WI38 (cell line): Measurements from ENCODE around the gene MS4A2.
"Not testable (repeated sequence)": the region's sequence is repeated elsewhere in the genome, so short reads cannot be mapped to it uniquely, and the experiment has no call there.

Experiments
- H3K4me3 ChIP-seq: 2 replicates; pipeline ENCODE4 v1.5.1; 2011; ENCODE audit warnings: low read depth, mild to moderate bottlenecking, control low read depth, low read length
- TF ChIP-seq, protein P1 (sequence below): IDR thresholded peaks from 2 replicates; pipeline ENCODE4 v1.5.1; 2012; ENCODE audit warnings: low read depth, mild to moderate bottlenecking, control low read depth, low read length

Gene MS4A2

GRCh38 chr11:60085909-60086308, 2.6 kb upstream of the MS4A2 start:
- no peak overlapping the region for H3K4me3 ChIP-seq
- TF ChIP-seq, protein P1, sequence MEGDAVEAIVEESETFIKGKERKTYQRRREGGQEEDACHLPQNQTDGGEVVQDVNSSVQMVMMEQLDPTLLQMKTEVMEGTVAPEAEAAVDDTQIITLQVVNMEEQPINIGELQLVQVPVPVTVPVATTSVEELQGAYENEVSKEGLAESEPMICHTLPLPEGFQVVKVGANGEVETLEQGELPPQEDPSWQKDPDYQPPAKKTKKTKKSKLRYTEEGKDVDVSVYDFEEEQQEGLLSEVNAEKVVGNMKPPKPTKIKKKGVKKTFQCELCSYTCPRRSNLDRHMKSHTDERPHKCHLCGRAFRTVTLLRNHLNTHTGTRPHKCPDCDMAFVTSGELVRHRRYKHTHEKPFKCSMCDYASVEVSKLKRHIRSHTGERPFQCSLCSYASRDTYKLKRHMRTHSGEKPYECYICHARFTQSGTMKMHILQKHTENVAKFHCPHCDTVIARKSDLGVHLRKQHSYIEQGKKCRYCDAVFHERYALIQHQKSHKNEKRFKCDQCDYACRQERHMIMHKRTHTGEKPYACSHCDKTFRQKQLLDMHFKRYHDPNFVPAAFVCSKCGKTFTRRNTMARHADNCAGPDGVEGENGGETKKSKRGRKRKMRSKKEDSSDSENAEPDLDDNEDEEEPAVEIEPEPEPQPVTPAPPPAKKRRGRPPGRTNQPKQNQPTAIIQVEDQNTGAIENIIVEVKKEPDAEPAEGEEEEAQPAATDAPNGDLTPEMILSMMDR: no peak

DNA sequence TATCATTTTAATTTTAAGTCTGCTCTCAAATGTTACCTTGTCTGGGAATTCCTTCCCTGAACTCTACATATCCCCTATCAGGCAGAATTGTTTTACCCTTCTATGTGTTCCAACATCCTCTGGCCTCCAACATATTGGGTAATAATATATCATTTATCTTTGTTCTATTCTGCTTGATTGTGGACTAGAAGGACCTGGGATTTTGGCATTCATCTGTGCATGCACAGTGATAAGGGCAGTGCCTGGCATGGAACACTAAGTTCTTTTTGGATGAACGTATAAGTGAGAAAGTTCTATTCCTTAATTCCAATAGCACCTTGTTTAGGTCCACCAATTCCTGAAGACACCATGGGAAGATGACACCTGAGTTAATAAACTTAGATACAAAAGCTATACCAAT, 1.2 kb upstream of the MS4A2 start:
- TF ChIP-seq, protein P1: no peak

GRCh38 chr11:60095477-60096120, 7.1 kb downstream of the MS4A2 start:
- TF ChIP-seq, protein P1: no peak

More for the DNA sequence above, 1.2 kb upstream of the MS4A2 start:
- no peak overlapping the region for H3K4me3 ChIP-seq

GRCh38 chr11:60097189-60097588, 8.7 kb downstream of the MS4A2 start:
- H3K4me3 ChIP-seq: no peak overlapping the region
- TF ChIP-seq, protein P1: no peak

More at GRCh38 chr11:60095477-60096120, 7.1 kb downstream of the MS4A2 start:
- H3K4me3 ChIP-seq: no peak overlapping the region

DNA sequence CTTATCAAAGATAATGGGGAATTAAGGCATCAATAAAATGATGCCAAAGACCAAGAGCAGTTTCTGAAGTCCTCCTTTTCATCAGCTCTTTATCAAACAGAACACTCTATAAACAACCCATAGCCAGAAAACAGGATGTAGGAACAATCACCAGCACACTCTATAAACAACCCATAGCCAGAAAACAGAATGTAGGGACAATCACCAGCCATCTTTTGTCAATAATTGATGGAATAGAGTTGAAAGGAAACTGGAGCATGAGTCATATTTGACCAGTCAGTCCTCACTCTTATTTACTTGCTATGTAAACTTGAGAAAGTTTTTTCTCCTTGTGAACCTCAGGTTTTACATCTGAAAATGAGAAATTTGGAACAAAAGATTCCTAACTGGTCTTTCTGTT, 10.0 kb downstream of the MS4A2 start:
- TF ChIP-seq, protein P1: no peak
- no peak overlapping the region for H3K4me3 ChIP-seq

- H3K4me3 ChIP-seq: no peak overlapping the region
- TF ChIP-seq, protein P1: no peak
Measured at GRCh38 chr11:60100516-60100915, 12.1 kb downstream of the MS4A2 start.

DNA sequence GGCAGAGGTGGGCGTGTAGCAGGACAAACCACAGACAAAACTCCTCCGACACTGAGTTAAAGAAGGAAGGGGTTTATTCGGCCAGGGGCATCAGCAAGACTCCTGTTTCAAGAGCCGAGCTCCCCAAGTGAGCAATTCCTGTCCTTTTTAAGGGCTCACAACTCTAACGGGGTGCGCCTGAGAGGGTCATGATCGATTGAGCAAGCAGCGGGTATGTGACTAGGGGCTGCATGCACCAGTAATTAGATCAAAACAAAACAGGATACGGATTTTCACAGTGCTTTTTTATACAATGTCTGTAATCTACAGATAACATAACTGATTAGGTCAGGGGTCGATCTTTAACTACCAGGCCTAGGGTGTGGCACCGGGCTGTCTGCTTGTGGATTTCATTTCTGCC, 12.9 kb downstream of the MS4A2 start:
- H3K4me3 ChIP-seq: not testable (repeated sequence)

GRCh38 chr11:60104471-60105115, 16.1 kb downstream of the MS4A2 start:
- H3K4me3 ChIP-seq: not testable (repeated sequence)

DNA sequence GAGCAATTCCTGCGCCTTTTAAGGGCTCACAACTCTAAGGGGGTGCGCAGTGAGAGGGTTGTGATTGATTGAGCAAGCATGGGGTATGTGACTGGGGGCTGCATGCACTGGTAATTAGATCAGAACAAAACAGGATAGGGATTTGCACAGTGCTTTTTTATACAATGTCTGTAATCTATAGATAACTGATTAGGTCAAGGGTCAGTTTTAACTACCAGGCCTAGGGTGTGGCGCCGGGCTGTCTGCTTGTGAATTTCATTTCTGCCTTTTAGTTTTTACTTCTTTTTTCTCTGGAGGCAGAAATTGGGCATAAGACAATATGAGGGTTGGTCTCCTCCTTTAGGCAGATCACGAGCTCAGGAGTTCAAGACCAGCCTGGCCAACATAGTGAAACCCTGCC, 20.2 kb downstream of the MS4A2 start:
- H3K4me3 ChIP-seq: not testable (repeated sequence)
